Peyer's patch (tissue), 4 donors: ENCODE measurements around the gene HSD11B1L.

Source experiments
- CTCF ChIP-seq, 6 experiments: fragments of 450-650 bp in 4 of 6; fragments of 200-600 bp in 2 of 6; sonication (generic) in 1 of 6; IDR thresholded peaks; one replicate each; pipeline ENCODE4 v1.5.1; 2017 to 2019; ENCODE audit warnings: antibody characterized with exemption in 6 of 6, mild to moderate bottlenecking in 3 of 6, moderate library complexity in 1 of 6
- POLR2A ChIP-seq, 2 donors: fragments of 450-650 bp; IDR thresholded peaks; one replicate each; pipeline ENCODE4 v1.5.1; 2017; ENCODE audit warnings: antibody characterized with exemption in 2 of 2, mild to moderate bottlenecking in 2 of 2, moderate library complexity in 2 of 2

- TF ChIP-seq CTCF (IDR thresholded peaks at IDR 0.05): no peak
- no peak for TF ChIP-seq POLR2A (IDR thresholded peaks at IDR 0.05)
Measured at GRCh38 chr19:5707576-5708575, 27.0 kb downstream of the HSD11B1L start.
